GM18499 (cell line): ENCODE data around the gene PIK3C2G.

Experiments used
- ATAC-seq: cut with Tn5 transposase; IDR thresholded peaks from one replicate; pipeline ENCODE4 v1.9.1; 2021; ENCODE audit warnings: moderate number of reproducible peaks; ENCODE audit not compliant: insufficient read depth, unreplicated experiment

Gene PIK3C2G

GRCh38 chr12:18394742-18395141, 133.4 kb downstream of the PIK3C2G start:
- ATAC-seq = no peak

DNA sequence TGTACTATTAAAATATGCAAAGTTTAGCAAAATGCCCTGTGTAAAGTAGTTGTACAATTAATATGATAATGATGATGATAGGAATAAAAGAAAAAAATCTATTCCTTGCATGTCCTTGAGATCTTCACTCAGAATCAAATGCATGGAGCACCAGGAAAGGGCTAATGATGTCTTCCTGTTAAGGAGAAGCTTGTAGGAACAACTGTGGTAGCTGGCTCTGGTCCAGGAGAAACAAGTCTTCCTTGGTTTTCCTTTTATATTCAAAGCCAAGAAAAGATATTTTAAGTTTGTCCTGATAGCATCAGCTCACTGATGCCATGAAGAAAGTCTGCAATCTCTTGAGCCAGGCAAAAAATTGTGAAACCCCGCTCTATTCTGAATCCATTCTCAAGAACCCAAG, 138.9 kb downstream of the PIK3C2G start:
- ATAC-seq = no peak

DNA sequence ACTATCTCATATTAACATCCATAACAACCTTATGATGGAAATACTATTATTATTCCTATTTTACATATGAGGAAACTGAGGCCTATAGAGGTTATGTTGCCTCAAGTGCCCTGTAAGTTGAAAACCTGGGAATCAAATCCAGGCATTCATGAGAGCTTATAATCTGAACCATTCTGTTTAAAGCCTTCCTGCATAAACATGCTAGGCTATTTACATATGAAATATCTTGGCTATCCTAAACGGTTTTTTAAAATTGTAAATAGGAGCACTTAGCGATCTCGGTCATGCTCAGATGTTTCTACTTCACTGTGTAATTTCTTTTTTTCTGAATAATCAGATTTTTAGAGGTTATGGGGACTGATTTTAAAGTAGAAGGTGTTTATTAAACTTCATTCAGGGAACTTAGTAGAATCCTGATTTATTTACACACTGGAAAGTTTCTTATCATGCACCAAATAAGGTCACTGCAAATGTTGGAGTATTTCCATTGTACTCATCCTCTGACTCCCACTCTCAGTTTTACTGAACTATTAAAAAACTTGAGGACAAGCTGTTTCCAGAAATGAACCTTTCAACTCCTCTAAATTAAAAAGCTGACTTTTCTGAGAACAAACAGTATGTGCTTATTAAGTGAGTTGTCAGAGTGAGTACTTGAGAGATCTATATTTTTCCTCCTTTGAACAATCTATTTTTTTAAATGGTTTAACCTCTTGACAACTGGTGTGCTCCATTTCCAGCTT, 141.7 kb downstream of the PIK3C2G start:
- ATAC-seq = no peak

DNA sequence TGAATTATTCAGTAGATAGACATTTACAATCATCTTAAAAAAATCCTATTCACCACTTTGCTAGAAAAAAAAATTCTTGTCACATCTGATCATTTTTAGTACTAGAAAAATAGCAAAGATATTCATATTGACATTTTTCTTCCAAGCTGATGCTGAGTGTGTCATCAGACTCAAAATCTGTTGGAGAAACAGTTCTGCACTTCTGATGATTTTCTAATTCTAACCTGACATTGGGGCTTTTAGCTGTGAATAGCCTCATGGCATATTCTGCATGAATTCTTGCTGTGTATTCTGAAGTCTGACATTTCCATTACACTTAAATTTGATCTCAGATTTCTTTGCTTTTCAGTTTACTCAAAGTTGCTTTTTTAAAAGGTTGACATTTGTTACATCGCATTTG, 150.1 kb downstream of the PIK3C2G start:
- no peak for ATAC-seq

DNA sequence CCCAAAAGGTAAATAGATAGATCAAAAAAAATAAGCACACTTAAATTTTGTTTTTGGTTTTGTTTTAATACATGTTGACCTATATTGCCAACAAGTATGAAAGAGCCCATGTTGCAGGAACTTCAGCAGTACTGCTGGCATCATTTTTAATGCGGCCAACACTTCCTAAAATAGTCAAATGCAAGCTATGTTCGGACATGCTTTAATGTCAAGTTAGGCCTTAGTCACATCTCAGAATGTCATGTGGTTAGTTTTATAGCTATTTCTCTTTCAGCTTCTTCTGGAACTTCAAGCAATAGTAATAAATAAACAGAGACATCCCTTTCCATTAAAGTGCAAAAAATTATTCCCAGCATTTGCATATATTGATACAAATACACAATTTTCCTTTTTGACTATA, 153.4 kb downstream of the PIK3C2G start:
- no peak for ATAC-seq

GRCh38 chr12:18415227-18415626, 153.9 kb downstream of the PIK3C2G start:
- ATAC-seq = no peak

DNA sequence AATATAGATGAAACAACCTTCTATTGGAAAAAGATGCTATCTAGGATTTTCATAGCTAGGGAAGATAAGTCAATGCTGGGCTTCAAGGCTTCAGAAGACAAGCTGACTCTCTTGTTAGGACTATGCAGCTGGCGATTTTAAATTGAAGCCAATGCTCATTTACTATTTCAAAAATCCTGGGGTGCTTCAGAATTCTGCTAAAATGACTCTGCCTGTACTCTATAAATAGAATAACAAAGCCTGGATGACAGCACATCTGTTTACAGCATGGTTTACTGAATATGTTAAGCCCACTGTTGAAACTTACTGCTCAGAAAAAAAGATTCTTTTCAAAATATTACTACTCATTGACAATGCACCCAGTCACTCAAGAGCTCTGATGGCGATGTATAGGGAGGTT, 155.1 kb downstream of the PIK3C2G start:
- ATAC-seq = no peak

GRCh38 chr12:18419311-18419710, 158.0 kb downstream of the PIK3C2G start:
- ATAC-seq = no peak

GRCh38 chr12:18421867-18422266, 160.5 kb downstream of the PIK3C2G start:
- ATAC-seq = no peak

- no peak for ATAC-seq
Measured at GRCh38 chr12:18422871-18423270, 161.6 kb downstream of the PIK3C2G start.

GRCh38 chr12:18424857-18425256, 163.5 kb downstream of the PIK3C2G start:
- no peak for ATAC-seq

- ATAC-seq = no peak
Measured at GRCh38 chr12:18427520-18427919, 166.2 kb downstream of the PIK3C2G start.

DNA sequence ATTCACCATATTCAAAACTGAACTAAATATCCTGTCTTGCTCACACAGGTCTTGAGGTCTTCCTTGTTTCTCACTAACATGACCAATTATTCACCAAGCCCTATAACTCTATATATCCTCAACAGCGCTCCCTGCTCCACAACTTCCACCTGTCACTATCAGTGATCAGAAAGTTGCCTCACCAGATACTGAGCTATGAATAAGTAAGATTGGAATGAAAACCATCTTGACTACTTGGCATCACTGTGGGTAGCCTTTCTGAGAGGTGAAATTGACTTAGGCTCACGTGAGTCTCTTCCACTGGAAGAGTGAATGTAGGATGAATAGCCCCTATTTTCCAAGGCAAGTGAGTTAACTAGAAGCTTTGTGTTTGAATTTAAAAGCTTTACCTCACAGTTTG, 167.1 kb downstream of the PIK3C2G start:
- no peak for ATAC-seq

GRCh38 chr12:18429366-18429765, 168.0 kb downstream of the PIK3C2G start:
- ATAC-seq = no peak

DNA sequence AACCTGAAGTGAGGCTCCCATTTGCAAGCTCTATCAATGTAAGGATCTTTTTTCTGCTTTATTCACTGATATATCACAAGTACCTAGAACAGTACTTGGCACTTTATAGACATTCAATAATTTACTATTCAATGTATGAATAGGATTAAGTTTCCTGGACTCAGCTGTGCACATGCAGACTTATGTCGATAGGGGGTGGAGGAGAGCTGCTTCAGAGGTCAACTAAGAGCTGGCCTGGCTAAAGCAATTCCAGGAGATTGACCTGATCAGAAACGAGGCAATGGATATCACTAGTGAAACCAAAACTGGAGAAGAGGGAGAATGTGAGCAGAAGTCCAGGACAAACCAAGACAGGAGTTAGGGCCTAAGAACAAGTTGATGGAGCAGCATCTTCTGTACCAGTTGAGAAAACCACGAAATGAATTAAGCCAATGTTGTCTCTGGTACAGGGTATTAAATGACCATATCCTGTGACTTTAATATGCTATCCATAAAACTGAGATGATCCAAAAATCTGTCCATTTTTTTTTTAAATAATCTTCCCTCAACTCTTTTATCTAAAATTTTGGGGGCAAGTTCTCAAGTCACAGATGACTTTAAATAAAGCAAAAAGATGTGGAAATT, 169.2 kb downstream of the PIK3C2G start:
- ATAC-seq = no peak

- no peak for ATAC-seq
Measured at GRCh38 chr12:18431771-18432170, 170.5 kb downstream of the PIK3C2G start.

DNA sequence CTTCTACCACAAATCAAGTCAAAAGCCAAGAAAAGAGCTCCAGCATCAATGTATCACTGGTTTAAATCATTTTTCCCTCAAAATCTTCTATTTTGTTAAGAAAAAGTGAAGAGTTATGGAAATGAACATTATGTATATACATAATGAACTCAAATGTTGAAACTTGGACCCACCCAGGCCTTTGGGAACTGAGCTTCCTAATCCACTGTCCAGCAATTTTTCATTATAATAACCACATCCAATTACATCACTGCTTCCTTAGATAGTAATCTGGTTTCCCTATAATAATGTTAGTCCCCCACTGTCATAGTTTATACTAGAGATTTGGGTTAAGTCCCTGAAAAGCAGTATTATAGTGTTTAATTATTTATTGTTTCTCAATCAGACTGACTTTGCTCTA, 170.9 kb downstream of the PIK3C2G start:
- no peak for ATAC-seq

DNA sequence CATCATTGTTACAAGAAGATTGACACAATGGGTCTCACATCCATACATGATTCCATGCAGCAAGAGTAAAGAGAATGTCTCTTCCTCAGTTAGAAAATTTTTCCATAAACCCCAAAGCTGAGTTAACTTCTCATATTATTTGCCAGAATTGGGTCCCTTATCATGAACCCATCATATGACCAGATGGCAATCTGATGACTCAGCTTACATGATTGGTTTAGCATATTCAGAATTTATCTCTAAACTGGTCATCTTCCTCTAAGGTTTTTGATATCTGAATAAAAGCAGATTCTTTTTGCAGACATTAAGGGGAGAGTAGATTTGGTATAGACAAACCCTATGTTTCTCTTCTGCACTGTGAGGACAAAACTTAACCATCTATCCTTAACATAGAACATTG, 174.9 kb downstream of the PIK3C2G start:
- ATAC-seq = no peak

GRCh38 chr12:18439541-18439940, 178.2 kb downstream of the PIK3C2G start:
- ATAC-seq = no peak

- no peak for ATAC-seq
Measured at GRCh38 chr12:18443768-18444437, 182.6 kb downstream of the PIK3C2G start.

- no peak for ATAC-seq
Measured at GRCh38 chr12:18446061-18446644, 184.8 kb downstream of the PIK3C2G start.
